ENCODE data around the gene ANK2.

Gene ANK2

GRCh38 chr4:113144091-113144490, 94.6 kb downstream of the ANK2 start:
- no peak overlapping the region for H3K4me3 ChIP-seq (ENCODE audit: low read depth, low read length)
- DNase-seq (ENCODE audit: low read depth): no peak
- TF ChIP-seq POLR2A (IDR thresholded peaks at IDR 0.05; ENCODE audit: extremely low read depth, insufficient read length): no peak
- no peak for TF ChIP-seq MAX (IDR thresholded peaks at IDR 0.05; ENCODE audit: low read depth, low read length)
- TF ChIP-seq MYC (IDR thresholded peaks at IDR 0.05; ENCODE audit: low read depth, low read length): no peak
- TF ChIP-seq, protein P1, sequence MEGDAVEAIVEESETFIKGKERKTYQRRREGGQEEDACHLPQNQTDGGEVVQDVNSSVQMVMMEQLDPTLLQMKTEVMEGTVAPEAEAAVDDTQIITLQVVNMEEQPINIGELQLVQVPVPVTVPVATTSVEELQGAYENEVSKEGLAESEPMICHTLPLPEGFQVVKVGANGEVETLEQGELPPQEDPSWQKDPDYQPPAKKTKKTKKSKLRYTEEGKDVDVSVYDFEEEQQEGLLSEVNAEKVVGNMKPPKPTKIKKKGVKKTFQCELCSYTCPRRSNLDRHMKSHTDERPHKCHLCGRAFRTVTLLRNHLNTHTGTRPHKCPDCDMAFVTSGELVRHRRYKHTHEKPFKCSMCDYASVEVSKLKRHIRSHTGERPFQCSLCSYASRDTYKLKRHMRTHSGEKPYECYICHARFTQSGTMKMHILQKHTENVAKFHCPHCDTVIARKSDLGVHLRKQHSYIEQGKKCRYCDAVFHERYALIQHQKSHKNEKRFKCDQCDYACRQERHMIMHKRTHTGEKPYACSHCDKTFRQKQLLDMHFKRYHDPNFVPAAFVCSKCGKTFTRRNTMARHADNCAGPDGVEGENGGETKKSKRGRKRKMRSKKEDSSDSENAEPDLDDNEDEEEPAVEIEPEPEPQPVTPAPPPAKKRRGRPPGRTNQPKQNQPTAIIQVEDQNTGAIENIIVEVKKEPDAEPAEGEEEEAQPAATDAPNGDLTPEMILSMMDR (IDR thresholded peaks at IDR 0.05; ENCODE audit: low read depth, low read length): no peak

DNA sequence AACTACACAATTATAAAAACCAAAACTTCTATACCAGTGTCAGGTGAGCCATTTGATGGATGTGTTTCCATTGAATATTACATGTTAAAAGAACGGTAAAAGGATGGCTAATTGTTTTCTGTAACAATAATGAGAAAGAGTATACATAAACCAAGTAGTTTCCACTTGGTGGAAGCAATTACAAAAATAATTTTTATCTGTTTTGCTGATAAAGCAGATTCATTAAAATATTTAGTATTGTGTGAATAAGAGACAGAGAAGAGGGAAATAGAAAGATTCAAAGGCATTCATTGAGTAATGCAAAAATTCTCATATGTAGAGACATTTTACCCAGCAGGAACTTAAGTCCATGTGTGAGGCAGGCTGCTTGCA, 95.7 kb downstream of the ANK2 start:
- no peak for TF ChIP-seq MYC (IDR thresholded peaks at IDR 0.05; ENCODE audit: low read depth, low read length)
- TF ChIP-seq, protein P1 (IDR thresholded peaks at IDR 0.05; ENCODE audit: low read depth, low read length): no peak
- TF ChIP-seq POLR2A (IDR thresholded peaks at IDR 0.05; ENCODE audit: extremely low read depth, insufficient read length): no peak
- no peak for DNase-seq (ENCODE audit: low read depth)
- no peak overlapping the region for H3K4me3 ChIP-seq (ENCODE audit: low read depth, low read length)

GRCh38 chr4:113145519-113146291, 96.3 kb downstream of the ANK2 start:
- H3K4me3 ChIP-seq (ENCODE audit: low read depth, low read length): no peak overlapping the region
- no peak for DNase-seq (ENCODE audit: low read depth)
- TF ChIP-seq MAX (IDR thresholded peaks at IDR 0.05; ENCODE audit: low read depth, low read length): no peak
- TF ChIP-seq, protein P1 (IDR thresholded peaks at IDR 0.05; ENCODE audit: low read depth, low read length): no peak

- H3K4me3 ChIP-seq (ENCODE audit: low read depth, low read length): no peak overlapping the region
- no peak for DNase-seq (ENCODE audit: low read depth)
- no peak for TF ChIP-seq MAX (IDR thresholded peaks at IDR 0.05; ENCODE audit: low read depth, low read length)
These were observed 97.5 kb downstream of the ANK2 start for GRCh38 chr4:113146876-113147358.

- no peak for TF ChIP-seq MAX (IDR thresholded peaks at IDR 0.05; ENCODE audit: low read depth, low read length)
- no peak for TF ChIP-seq POLR2A (IDR thresholded peaks at IDR 0.05; ENCODE audit: extremely low read depth, insufficient read length)
- TF ChIP-seq, protein P1 (IDR thresholded peaks at IDR 0.05; ENCODE audit: low read depth, low read length): no peak
- TF ChIP-seq MYC (IDR thresholded peaks at IDR 0.05; ENCODE audit: low read depth, low read length): no peak
- H3K4me3 ChIP-seq (ENCODE audit: low read depth, low read length): no peak overlapping the region
- DNase-seq (ENCODE audit: low read depth): no peak
These were observed 98.2 kb downstream of the ANK2 start for GRCh38 chr4:113147498-113148111.

GRCh38 chr4:113148925-113149324, 99.5 kb downstream of the ANK2 start:
- TF ChIP-seq POLR2A (IDR thresholded peaks at IDR 0.05; ENCODE audit: extremely low read depth, insufficient read length): no peak
- TF ChIP-seq MYC (IDR thresholded peaks at IDR 0.05; ENCODE audit: low read depth, low read length): no peak
- no peak for TF ChIP-seq MAX (IDR thresholded peaks at IDR 0.05; ENCODE audit: low read depth, low read length)
- TF ChIP-seq, protein P1 (IDR thresholded peaks at IDR 0.05; ENCODE audit: low read depth, low read length): no peak
- DNase-seq (ENCODE audit: low read depth): no peak
- H3K4me3 ChIP-seq (ENCODE audit: low read depth, low read length): no peak overlapping the region
